WTC11 (cell line): ENCODE results near the gene KRTAP5-4. TPM values are rescaled to one million over a fixed set of nuclear protein-coding genes. Genes with fewer than 3 reads are reported as not detected.
"Not testable (repeated sequence)": the region's sequence is repeated elsewhere in the genome, so short reads cannot be mapped to it uniquely, and the experiment has no call there.

Experiments used
- ATAC-seq: fragments of 200-7000 bp; cut with Tn5 transposase; 2 replicates; pipeline ENCODE4 v1.10.0; 2021; ENCODE audit warnings: mild to moderate bottlenecking, moderate library complexity
- CTCF ChIA-PET: fragments of 300-600 bp; sonication (Branson Sonifier 250); formaldehyde crosslinking; loops from one replicate; lab custom pipeline; 2021; ENCODE audit warnings: antibody characterized with exemption; lab: Charles Lee
- POLR2A ChIA-PET: fragments of 350-600 bp; sonication (Branson Sonifier 250); formaldehyde crosslinking; loops from one replicate; lab custom pipeline; 2021; ENCODE audit warnings: antibody characterized with exemption; lab: Charles Lee
- DNase-seq: peaks from one replicate; pipeline ENCODE4 v3.0.0; 2021; ENCODE audit warnings: low spot score
- H3K27ac Mint-ChIP-seq: 2 replicates; pipeline ENCODE4 v1.8.0; 2021; ENCODE audit warnings: mixed read lengths
- H3K27me3 Mint-ChIP-seq: 2 replicates; pipeline ENCODE4 v1.8.0; 2021; ENCODE audit warnings: low read depth, mild to moderate bottlenecking, moderate library complexity, mixed read lengths
- H3K36me3 Mint-ChIP-seq: 2 replicates; pipeline ENCODE4 v1.8.0; 2021; ENCODE audit warnings: mixed read lengths
- H3K4me1 Mint-ChIP-seq: 2 replicates; pipeline ENCODE4 v1.8.0; 2022; ENCODE audit warnings: mixed read lengths
- H3K4me3 Mint-ChIP-seq: 2 replicates; pipeline ENCODE4 v1.8.0; 2021; ENCODE audit warnings: mild to moderate bottlenecking, moderate library complexity, mixed read lengths
- H3K9me3 Mint-ChIP-seq: 2 replicates; pipeline ENCODE4 v1.8.0; 2021; ENCODE audit warnings: mixed read lengths
- ATF2 ChIP-seq: sonication (generic); formaldehyde crosslinking; IDR thresholded peaks from 2 replicates; pipeline ENCODE4 v1.8.1; 2022; ENCODE audit warnings: low read depth, missing genetic modification reagents, borderline replicate concordance
- CBFB ChIP-seq: sonication (generic); formaldehyde crosslinking; IDR thresholded peaks from 2 replicates; pipeline ENCODE4 v1.8.1; 2022; ENCODE audit warnings: mild to moderate bottlenecking, low read depth, missing genetic modification reagents
- E2F4 ChIP-seq: sonication (generic); formaldehyde crosslinking; IDR thresholded peaks from 2 replicates; pipeline ENCODE4 v1.8.1; 2022; ENCODE audit warnings: low read depth, mild to moderate bottlenecking, moderate library complexity, missing genetic modification reagents, borderline replicate concordance
- ELF4 ChIP-seq: sonication (generic); formaldehyde crosslinking; IDR thresholded peaks from 2 replicates; pipeline ENCODE4 v1.8.1; 2022; ENCODE audit warnings: low read depth, mild to moderate bottlenecking, moderate library complexity, missing genetic modification reagents
- ETV6 ChIP-seq: sonication (generic); formaldehyde crosslinking; IDR thresholded peaks from 2 replicates; pipeline ENCODE4 v1.8.1; 2022; ENCODE audit warnings: mild to moderate bottlenecking, missing genetic modification reagents
- GABPB1 ChIP-seq: sonication (generic); formaldehyde crosslinking; IDR thresholded peaks from 2 replicates; pipeline ENCODE4 v1.8.1; 2023; ENCODE audit warnings: mild to moderate bottlenecking, missing genetic modification reagents
- IRF1 ChIP-seq: sonication (generic); formaldehyde crosslinking; IDR thresholded peaks from 2 replicates; pipeline ENCODE4 v1.8.0; 2023; ENCODE audit warnings: missing genetic modification reagents
- IRF2 ChIP-seq: sonication (generic); formaldehyde crosslinking; IDR thresholded peaks from 2 replicates; pipeline ENCODE4 v1.8.0; 2022; ENCODE audit warnings: low read depth, missing genetic modification reagents, borderline replicate concordance
- NFATC4 ChIP-seq: fragments of 250-450 bp; sonication (Bioruptor Pico); IDR thresholded peaks from 2 replicates; pipeline ENCODE4 v1.9.0; 2021; ENCODE audit warnings: mild to moderate bottlenecking
- PREB ChIP-seq: sonication (generic); formaldehyde crosslinking; IDR thresholded peaks from 2 replicates; pipeline ENCODE4 v1.8.1; 2022; ENCODE audit warnings: mild to moderate bottlenecking, missing genetic modification reagents, moderate library complexity, borderline replicate concordance
- ZBTB21 ChIP-seq: sonication (generic); formaldehyde crosslinking; IDR thresholded peaks from 2 replicates; pipeline ENCODE4 v1.8.1; 2023; ENCODE audit warnings: mild to moderate bottlenecking, missing genetic modification reagents, borderline replicate concordance
- ZMAT4 ChIP-seq: fragments of 250-450 bp; sonication (Bioruptor Pico); IDR thresholded peaks from 2 replicates; pipeline ENCODE4 v1.9.0; 2021; ENCODE audit warnings: mild to moderate bottlenecking
- ZNF121 ChIP-seq: sonication (generic); formaldehyde crosslinking; IDR thresholded peaks from 2 replicates; pipeline ENCODE4 v1.8.0; 2023; ENCODE audit warnings: missing genetic modification reagents
- ZNF138 ChIP-seq: sonication (generic); formaldehyde crosslinking; conservative IDR thresholded peaks from 2 replicates; pipeline ENCODE4 v1.8.1; 2022; ENCODE audit warnings: mild to moderate bottlenecking, moderate library complexity, missing genetic modification reagents
- ZNF232 ChIP-seq: sonication (generic); formaldehyde crosslinking; IDR thresholded peaks from 2 replicates; pipeline ENCODE4 v1.8.0; 2022; ENCODE audit warnings: mild to moderate bottlenecking, missing genetic modification reagents
- ZNF281 ChIP-seq: sonication (generic); formaldehyde crosslinking; IDR thresholded peaks from 2 replicates; pipeline ENCODE4 v1.8.0; 2023; ENCODE audit warnings: mild to moderate bottlenecking, missing genetic modification reagents
- ZNF671 ChIP-seq: fragments of 250-450 bp; sonication (Bioruptor Pico); IDR thresholded peaks from 2 replicates; pipeline ENCODE4 v1.8.0; 2021; ENCODE audit warnings: mild to moderate bottlenecking
- total RNA-seq: library from RNA; stranded (reverse); gene quantifications from 3 replicates; pipeline ENCODE4 v1.2.3, GENCODE V29; 2021

The KRTAP5-4 gene
- total RNA-seq, 1 experiment from 2014 or later: not detected

GRCh38 chr11:1586699-1587098, 35.2 kb downstream of the KRTAP5-4 start (continued):
- TF ChIP-seq ZNF281 (CRISPR knock-in tag): no peak

GRCh38 chr11:1584661-1585370, 37.1 kb downstream of the KRTAP5-4 start, which contains the start of gene KRTAP5-1:
TSS of gene KRTAP5-1 (minus strand) at chr11:1585283. CDS start at chr11:1585249, 34 bp downstream.
- H3K4me3 Mint-ChIP-seq, H3K27ac Mint-ChIP-seq, DNase-seq, H3K9me3 Mint-ChIP-seq, POLR2A ChIA-PET, H3K4me1 Mint-ChIP-seq, ATAC-seq, H3K36me3 Mint-ChIP-seq: not testable (repeated sequence)
- H3K27me3 Mint-ChIP-seq: peaks cover 30% of the 10 kb centered on the region
- CTCF ChIA-PET: interaction anchor here (0.8 to 1.0 kb wide), 2 partner anchors 10 to 11 kb away, joined by 3 to 6 read pairs; no protein-coding TSS in a partner anchor

- H3K4me3 Mint-ChIP-seq, H3K36me3 Mint-ChIP-seq, DNase-seq, H3K27ac Mint-ChIP-seq, H3K4me1 Mint-ChIP-seq, POLR2A ChIA-PET, ATAC-seq: not testable (repeated sequence)
- Mint-ChIP-seq H3K27me3 (peaks cover 29% of the 10 kb centered on the region), H3K9me3 (peaks cover 13% of the 10 kb centered on the region)
- CTCF ChIA-PET: interaction anchor here (1.3 to 1.8 kb wide), 4 partner anchors 9 to 36 kb away, joined by 3 to 14 read pairs (median 6); no protein-coding TSS in a partner anchor
These were observed 39.0 kb downstream of the KRTAP5-4 start for GRCh38 chr11:1582909-1583308.

GRCh38 chr11:1581976-1582375, 40.0 kb downstream of the KRTAP5-4 start:
- POLR2A ChIA-PET: no interaction called here
- ATAC-seq (no peak), DNase-seq (no peak)
- H3K4me3 Mint-ChIP-seq: no peak overlapping the region
- H3K4me1 Mint-ChIP-seq: no peaks in the 10 kb centered on the region
- peaks cover 13% of the 10 kb centered on the region for H3K9me3 Mint-ChIP-seq
- no peak for TF ChIP-seq ATF2 (CRISPR knock-in tag)
- TF ChIP-seq ELF4 (CRISPR knock-in tag): no peak
- TF ChIP-seq ZNF121 (CRISPR knock-in tag): no peak
- TF ChIP-seq ZBTB21: no peak
- TF ChIP-seq NFATC4 (CRISPR knock-in tag): no peak
- TF ChIP-seq CBFB: no peak
- TF ChIP-seq PREB (CRISPR knock-in tag): no peak
- no peak for TF ChIP-seq ZNF232 (CRISPR knock-in tag)
- no peak for TF ChIP-seq IRF2 (CRISPR knock-in tag)
- TF ChIP-seq ZNF671: no peak
- TF ChIP-seq ETV6 (CRISPR knock-in tag): no peak
- TF ChIP-seq E2F4 (CRISPR knock-in tag): no peak
- no peak for TF ChIP-seq IRF1
- TF ChIP-seq ZMAT4 (CRISPR knock-in tag): no peak
- TF ChIP-seq ZNF138 (CRISPR knock-in tag): no peak
- no peak for TF ChIP-seq GABPB1 (CRISPR knock-in tag)
- TF ChIP-seq, all 79 proteins: peak for 0
- CTCF ChIA-PET: interaction anchor here (0.7 to 1.8 kb wide), 4 partner anchors 8 to 71 kb away, joined by 3 to 14 read pairs (median 6); no protein-coding TSS in a partner anchor
- Mint-ChIP-seq H3K27ac (no peak overlapping the region), H3K27me3 (peaks cover 29% of the 10 kb centered on the region), H3K36me3 (peaks cover 3% of the 10 kb centered on the region; the same call in 1 of the 2 replicates)
